HG03108 (cell line): ENCODE results near the gene UST.
"Not testable (repeated sequence)": the region's sequence is repeated elsewhere in the genome, so short reads cannot be mapped to it uniquely, and the experiment has no call there.

Source experiments
- ATAC-seq: cut with Tn5 transposase; IDR thresholded peaks from one replicate; pipeline ENCODE4 v1.9.1; 2021; ENCODE audit warnings: moderate library complexity; ENCODE audit not compliant: unreplicated experiment

Gene UST

GRCh38 chr6:148967541-148967956 lies 220.7 kb downstream of the UST start:
- ATAC-seq, result no peak

DNA sequence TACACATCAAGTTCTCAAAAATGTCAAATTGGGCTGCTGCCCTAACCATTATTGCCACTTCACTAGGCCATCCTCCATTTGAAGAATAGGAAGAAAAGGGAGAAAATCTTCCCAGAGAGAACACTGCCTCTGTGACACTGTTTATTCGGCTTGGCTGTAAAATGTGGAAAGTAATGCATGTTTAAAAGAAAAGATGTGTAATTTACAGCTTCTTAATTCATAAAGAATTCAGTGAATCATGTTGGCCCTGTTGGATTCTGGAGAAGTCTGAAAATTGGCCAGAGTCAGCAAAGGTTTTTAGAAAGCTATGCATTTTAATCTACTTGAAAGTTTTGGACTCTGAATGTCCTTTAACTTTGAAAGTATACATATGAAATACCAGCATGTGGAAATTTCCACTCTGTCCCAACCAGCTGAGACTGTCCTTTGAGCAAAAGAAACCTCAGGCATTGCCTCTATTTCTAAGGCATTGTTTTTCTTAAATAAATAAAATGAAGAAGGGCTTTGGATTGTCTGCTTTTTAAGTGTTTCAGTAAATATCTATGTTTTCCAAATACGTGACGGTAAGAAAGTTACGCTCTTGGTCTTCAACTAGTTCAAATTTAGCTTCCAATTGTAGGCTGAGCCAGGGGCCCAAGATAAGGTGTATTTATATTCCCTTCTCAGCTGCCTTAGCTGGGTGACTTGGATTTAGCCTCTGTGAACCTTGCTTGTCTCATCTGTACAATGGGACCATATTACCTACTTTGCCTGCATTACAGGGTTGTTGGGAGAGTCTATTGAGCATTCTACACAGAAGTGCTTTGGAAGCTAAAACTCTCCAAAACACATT lies 222.2 kb downstream of the UST start:
- no peak for ATAC-seq

- ATAC-seq, result no peak
Observed at GRCh38 chr6:148969603-148970061, 222.8 kb downstream of the UST start.

- no peak for ATAC-seq
Observed at GRCh38 chr6:148971031-148971927, 224.4 kb downstream of the UST start.

DNA sequence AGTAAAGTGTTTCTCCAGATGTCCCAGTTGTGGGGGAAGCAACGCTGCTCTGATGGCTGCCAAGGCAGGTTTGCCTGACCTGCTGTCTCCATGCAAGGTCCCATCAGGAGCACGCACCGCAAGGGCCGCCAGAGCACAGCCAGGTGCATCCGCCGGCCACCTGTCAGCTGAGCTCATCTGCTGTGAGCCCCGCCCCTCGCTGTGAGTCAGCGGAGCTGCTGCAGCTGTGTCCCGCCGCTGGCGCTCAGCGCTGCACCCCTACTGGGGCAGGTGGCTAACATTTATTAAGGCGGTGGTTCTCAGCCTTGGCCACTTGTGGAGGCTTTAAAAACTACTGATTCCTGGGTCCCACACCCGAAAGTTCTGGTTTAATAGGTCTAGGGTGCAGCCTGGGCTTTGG lies 225.7 kb downstream of the UST start:
- ATAC-seq, result no peak

- no peak for ATAC-seq
Observed at GRCh38 chr6:148973538-148974208, 226.8 kb downstream of the UST start.

GRCh38 chr6:148974351-148974750 lies 227.5 kb downstream of the UST start:
- ATAC-seq, result no peak

GRCh38 chr6:148978298-148978697 lies 231.5 kb downstream of the UST start:
- ATAC-seq, result not testable (repeated sequence)

GRCh38 chr6:148979014-148979901 lies 232.4 kb downstream of the UST start:
- no peak for ATAC-seq

GRCh38 chr6:148980234-148980633 lies 233.4 kb downstream of the UST start:
- ATAC-seq, result no peak

DNA sequence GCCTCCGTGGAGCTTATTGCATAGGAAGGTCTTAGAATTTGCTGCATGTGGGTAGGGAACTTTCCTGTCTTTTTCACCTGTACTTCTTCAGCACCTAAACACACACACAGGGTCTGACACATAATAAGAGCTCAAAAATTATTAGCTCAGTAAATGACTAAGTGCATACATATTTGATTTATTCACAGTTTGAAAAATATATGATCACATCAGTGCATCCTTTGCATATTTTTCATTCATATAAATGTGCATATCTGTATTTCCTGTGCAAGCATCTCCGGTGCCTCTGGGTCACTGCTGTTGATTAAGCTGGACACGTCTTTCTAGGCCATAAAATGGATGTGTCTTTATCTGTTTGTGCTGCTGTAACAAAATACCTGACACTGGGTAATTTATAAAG lies 234.7 kb downstream of the UST start:
- ATAC-seq, result no peak

- ATAC-seq, result no peak
Observed at GRCh38 chr6:148983101-148983761, 236.4 kb downstream of the UST start.

GRCh38 chr6:148983966-148984365 lies 237.1 kb downstream of the UST start:
- no peak for ATAC-seq

GRCh38 chr6:148984531-148985056 lies 237.8 kb downstream of the UST start:
- ATAC-seq, result no peak

DNA sequence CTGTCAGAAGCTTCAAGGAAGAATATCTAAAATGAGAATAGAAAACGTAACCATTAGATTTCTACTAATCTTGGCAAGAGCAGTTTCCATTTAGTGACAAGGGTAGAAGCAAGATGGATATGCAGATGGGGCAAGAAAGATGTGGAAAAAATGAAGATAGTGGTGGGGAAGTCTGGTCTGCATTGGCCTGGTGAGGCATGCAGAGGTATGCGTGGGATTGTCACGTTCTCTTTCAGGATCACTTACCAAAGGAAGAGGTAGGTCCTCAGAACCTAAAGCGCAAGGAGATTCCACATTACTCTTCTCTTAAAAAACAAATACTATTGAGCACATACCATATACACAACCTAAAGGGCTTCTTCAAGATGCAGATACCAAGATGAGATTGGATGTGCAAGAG lies 238.7 kb downstream of the UST start:
- no peak for ATAC-seq

DNA sequence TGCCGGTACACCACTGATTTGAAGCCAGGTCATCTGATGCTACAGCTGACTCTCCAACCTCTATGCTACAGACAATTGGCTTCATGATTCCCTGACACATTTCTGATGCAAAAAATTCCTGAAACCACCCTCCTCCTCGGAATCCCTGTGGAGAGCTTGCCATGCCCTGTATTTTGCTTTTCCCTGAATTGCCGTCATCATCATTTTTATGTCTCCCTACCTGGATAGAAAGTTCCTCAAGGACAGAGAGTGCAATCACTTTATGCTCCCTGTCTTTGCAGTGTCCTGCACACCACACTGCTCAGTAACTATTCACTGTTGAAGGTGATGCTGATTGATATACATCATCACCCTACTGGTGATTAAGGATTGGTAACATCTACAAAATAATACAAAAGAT lies 239.8 kb downstream of the UST start:
- ATAC-seq, result no peak

- ATAC-seq, result no peak
Observed at GRCh38 chr6:148987982-148988381, 241.2 kb downstream of the UST start.

DNA sequence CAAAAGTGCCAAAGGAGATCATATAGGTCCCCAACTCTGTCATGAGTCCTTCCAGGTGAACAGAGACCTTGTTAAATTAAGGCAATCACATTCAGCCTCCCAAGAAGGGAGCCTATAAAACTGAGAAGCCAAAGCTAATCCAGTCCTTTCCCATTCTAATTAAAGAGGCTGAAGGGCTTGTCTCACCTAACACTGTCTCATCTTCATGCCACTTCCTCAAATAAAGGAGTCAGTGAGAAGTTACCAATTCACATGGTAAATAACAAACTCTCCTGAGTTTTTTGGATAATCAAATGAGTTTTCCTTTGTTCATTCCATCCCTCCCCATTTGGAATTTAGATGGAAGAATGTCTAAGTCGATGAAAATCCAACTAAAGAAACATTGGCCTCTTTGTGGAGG lies 242.8 kb downstream of the UST start:
- no peak for ATAC-seq

GRCh38 chr6:148990403-148990802 lies 243.6 kb downstream of the UST start:
- no peak for ATAC-seq

DNA sequence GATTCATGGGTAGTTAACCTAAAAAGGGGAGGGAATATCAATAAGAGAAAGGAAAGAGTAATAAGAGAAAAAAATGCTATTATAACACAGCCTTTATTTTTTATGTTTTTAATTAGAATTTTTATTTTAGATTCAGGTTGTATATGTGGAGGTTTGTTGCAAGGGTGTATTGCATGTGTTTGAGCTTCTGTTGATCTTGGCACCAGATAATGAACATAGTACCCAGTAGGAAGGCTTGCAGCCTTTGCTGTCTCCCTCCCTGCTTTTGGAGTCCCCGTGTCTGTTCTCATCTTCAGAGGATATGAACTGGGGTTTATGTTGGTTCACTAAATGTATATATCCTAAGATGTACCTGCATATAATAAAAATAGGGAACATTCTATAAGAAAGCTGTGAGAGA lies 250.0 kb downstream of the UST start:
- no peak for ATAC-seq
